SK-N-SH (cell line): ENCODE results near the gene MCUR1. TPM values are rescaled to one million over a fixed set of nuclear protein-coding genes. Genes with fewer than 3 reads are reported as not detected.

Source experiments
- CTCF ChIA-PET: fragments of 300-600, 350-600 bp; formaldehyde crosslinking; extraction: SDS; loops from one replicate; lab custom pipeline; 2021; lab: Yijun Ruan, JAX
- POLR2A ChIA-PET: fragments of 350-600 bp; sonication (Branson Sonifier 250); formaldehyde crosslinking; extraction: SDS; loops from one replicate; lab custom pipeline; 2020; ENCODE audit warnings: antibody characterized with exemption, inconsistent platforms; lab: Yijun Ruan, JAX
- DNase-seq: peaks from one replicate; pipeline ENCODE4 v3.0.0; 2012
- H2AFZ ChIP-seq: fragments of 200-600 bp; sonication (generic); 2 replicates; pipeline ENCODE4 v1.8.1; 2016; ENCODE audit warnings: antibody characterized with exemption, mild to moderate bottlenecking, low read depth
- H3F3A ChIP-seq: fragments of 200-600 bp; sonication (generic); replicated peaks from 2 replicates; pipeline ENCODE3; 2016; ENCODE audit warnings: antibody characterized with exemption, mild to moderate bottlenecking; ENCODE audit not compliant: insufficient read depth
- H3K27ac ChIP-seq, 2 experiments: fragments of 200-500 bp in 1 of 2; fragments of 200-600 bp in 1 of 2; sonication (Bioruptor generic) in 1 of 2; sonication (generic), shearing (Covaris generic) in 1 of 2; 2 replicates each; pipeline versions ENCODE4 v1.5.1 to v1.6.1; 2014 to 2016; ENCODE audit warnings: low read depth in 2 of 2, inconsistent platforms in 1 of 2, low read length in 1 of 2, mild to moderate bottlenecking in 1 of 2, mixed read lengths in 1 of 2
- H3K27me3 ChIP-seq: fragments of 200-600 bp; sonication (generic), shearing (Covaris generic); 2 replicates; pipeline ENCODE4 v1.6.1; 2016; ENCODE audit warnings: mixed run types; ENCODE audit not compliant: insufficient read depth
- H3K36me3 ChIP-seq, 2 experiments: fragments of 200-500 bp in 1 of 2; fragments of 200-600 bp in 1 of 2; sonication (Bioruptor generic) in 1 of 2; sonication (generic) in 1 of 2; replicated peaks in 1 of 2; 2 replicates each; pipeline versions ENCODE3 to v1.5.1; 2014 to 2016; ENCODE audit warnings: low read length in 1 of 2, mild to moderate bottlenecking in 1 of 2; ENCODE audit not compliant: insufficient read depth in 2 of 2, control insufficient read depth in 1 of 2
- H3K4me1 ChIP-seq, 2 experiments: fragments of 200-500 bp in 1 of 2; fragments of 200-600 bp in 1 of 2; sonication (Bioruptor generic) in 1 of 2; sonication (generic), shearing (Covaris generic) in 1 of 2; 2 replicates each; pipeline versions ENCODE4 v1.5.1 to v1.6.1; 2014 to 2016; ENCODE audit warnings: low read depth in 1 of 2, low read length in 1 of 2, mixed run types in 1 of 2; ENCODE audit not compliant: insufficient read depth in 2 of 2, control insufficient read depth in 1 of 2
- H3K4me2 ChIP-seq: fragments of 200-600 bp; sonication (generic), shearing (Covaris generic); 2 replicates; pipeline ENCODE4 v1.6.1; 2017; ENCODE audit warnings: mixed run types
- H3K4me3 ChIP-seq, 2 experiments: fragments of 200-500 bp in 1 of 2; fragments of 200-600 bp in 1 of 2; sonication (Bioruptor generic) in 1 of 2; sonication (generic), shearing (Covaris generic) in 1 of 2; 2 replicates each; pipeline versions ENCODE4 v1.5.1 to v1.8.1; 2014 to 2016; ENCODE audit warnings: low read depth in 2 of 2, inconsistent platforms in 1 of 2, low read length in 1 of 2, mild to moderate bottlenecking in 1 of 2, mixed read lengths in 1 of 2, moderate library complexity in 1 of 2
- H3K79me2 ChIP-seq: fragments of 200-600 bp; sonication (generic); 2 replicates; pipeline ENCODE4 v1.8.1; 2017; ENCODE audit warnings: mild to moderate bottlenecking; ENCODE audit not compliant: insufficient read depth
- H3K9ac ChIP-seq: fragments of 200-600 bp; sonication (generic); 2 replicates; pipeline ENCODE4 v1.6.1; 2017; ENCODE audit warnings: mixed run types
- H3K9me2 ChIP-seq: fragments of 200-600 bp; sonication (generic); 2 replicates; pipeline ENCODE4 v1.6.1; 2017; ENCODE audit warnings: mixed run types
- H3K9me3 ChIP-seq: fragments of 200-600 bp; sonication (generic); 2 replicates; pipeline ENCODE4 v1.6.1; 2017; ENCODE audit warnings: mixed run types, mild to moderate bottlenecking, moderate library complexity
- H4K20me1 ChIP-seq: fragments of 200-600 bp; sonication (generic); 2 replicates; pipeline ENCODE4 v1.6.1; 2017; ENCODE audit warnings: mild to moderate bottlenecking, mixed run types; ENCODE audit not compliant: insufficient read depth
- CHD2 ChIP-seq: fragments of 150-350 bp; IDR thresholded peaks from 2 replicates; pipeline ENCODE4 v1.6.1; 2018; ENCODE audit warnings: low read length; ENCODE audit not compliant: partially characterized antibody
- EP300 ChIP-seq, 2 experiments: IDR thresholded peaks; 2 replicates each; pipeline versions ENCODE4 v1.4.0 to v1.6.1; 2012; ENCODE audit warnings: borderline replicate concordance in 1 of 2, low read depth in 1 of 2, low read length in 1 of 2
- EZH2phosphoT487 ChIP-seq: fragments of 200-600 bp; sonication (generic); IDR thresholded peaks from 2 replicates; pipeline ENCODE4 v1.6.1; 2017; ENCODE audit warnings: low read depth, mixed run types, mild to moderate bottlenecking, antibody characterized with exemption, moderate library complexity, borderline replicate concordance
- FOSL2 ChIP-seq: IDR thresholded peaks from 2 replicates; pipeline ENCODE4 v1.4.0; 2012; ENCODE audit warnings: low read depth, mild to moderate bottlenecking, moderate library complexity, borderline replicate concordance
- FOXJ3 ChIP-seq: sonication (generic); formaldehyde crosslinking; IDR thresholded peaks from 2 replicates; pipeline ENCODE4 v1.5.1; 2020; ENCODE audit warnings: mild to moderate bottlenecking, missing genetic modification reagents
- RAD21 ChIP-seq: IDR thresholded peaks from 2 replicates; pipeline ENCODE4 v1.6.1; 2012; ENCODE audit warnings: mild to moderate bottlenecking, low read length
- RCOR1 ChIP-seq: fragments of 150-350 bp; IDR thresholded peaks from 2 replicates; pipeline ENCODE4 v1.6.1; 2017; ENCODE audit warnings: antibody characterized with exemption, low read length
- SMC3 ChIP-seq: IDR thresholded peaks from 2 replicates; pipeline ENCODE4 v1.6.1; 2012; ENCODE audit warnings: low read depth, low read length, improper control_type of control experiment
- TAF1 ChIP-seq: IDR thresholded peaks from 2 replicates; pipeline ENCODE4 v1.6.1; 2012; ENCODE audit warnings: low read depth, mild to moderate bottlenecking, low read length, moderate library complexity, borderline replicate concordance
- YY1 ChIP-seq: IDR thresholded peaks from 2 replicates; pipeline ENCODE4 v1.4.0; 2012; ENCODE audit warnings: low read depth, mild to moderate bottlenecking
- WGBS: methylation state at CpG from one replicate; pipeline ENCODE4 v1.1.6; 2017; ENCODE audit warnings: low lambda C conversion rate; 5-methylcytosine and 5-hydroxymethylcytosine counted together
- polyA plus RNA-seq, 3 experiments: library from polyadenylated mRNA; depleted of rRNA; stranded (reverse); fragments of >200 nt; gene quantifications; 2 replicates each; pipeline ENCODE4 v1.2.3, GENCODE V29; 2012
- TF ChIP-seq, protein P1 (sequence below): IDR thresholded peaks from 2 replicates; pipeline ENCODE4; 2012

The MCUR1 gene
- polyA plus RNA-seq, 1 of the 3 experiments (the other 2 are of a cell fraction): 8.3 TPM

DNA sequence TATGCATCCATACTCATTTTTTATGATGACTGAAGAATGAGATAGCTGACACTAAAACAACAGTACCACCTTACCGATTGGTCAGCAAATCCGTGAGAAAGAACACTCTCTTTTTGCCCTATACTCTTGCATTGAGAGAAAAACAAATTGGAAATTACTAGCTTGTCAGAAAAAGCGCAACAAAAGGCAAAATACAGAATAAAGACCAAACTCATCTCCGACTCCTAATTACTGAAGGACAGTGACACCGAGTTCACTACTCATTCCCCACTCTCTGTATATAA, 2.1 kb downstream of the MCUR1 start:
- WGBS: 96% methylated on average over 5 of the region's 5 CpGs
- no peak overlapping the region for H3K9ac ChIP-seq
- H4K20me1 ChIP-seq: peaks cover 3% of the 10 kb centered on the region; the same call in 1 of the 2 replicates
- no peaks in the 10 kb centered on the region for H3K27me3 ChIP-seq
- no peak for DNase-seq
- no peak overlapping the region for H3K27ac ChIP-seq
- H3K9me2 ChIP-seq: no peaks in the 10 kb centered on the region
- no peak overlapping the region for H3K4me3 ChIP-seq
- peaks cover 7% of the 10 kb centered on the region for H3F3A ChIP-seq
- peaks cover 0 to 2% of the 10 kb centered on the region in 2 experiments for H3K36me3 ChIP-seq
- no peak overlapping the region for H3K4me2 ChIP-seq
- no peak for TF ChIP-seq EP300 (IDR thresholded peaks at IDR 0.05; ENCODE audit: borderline replicate concordance in 1 of 2, low read depth in 1 of 2, low read length in 1 of 2)
- TF ChIP-seq FOSL2: no peak
- TF ChIP-seq RAD21: no peak
- no peak for TF ChIP-seq RCOR1
- TF ChIP-seq TAF1: no peak
- no peak for TF ChIP-seq YY1
- TF ChIP-seq, protein P1, sequence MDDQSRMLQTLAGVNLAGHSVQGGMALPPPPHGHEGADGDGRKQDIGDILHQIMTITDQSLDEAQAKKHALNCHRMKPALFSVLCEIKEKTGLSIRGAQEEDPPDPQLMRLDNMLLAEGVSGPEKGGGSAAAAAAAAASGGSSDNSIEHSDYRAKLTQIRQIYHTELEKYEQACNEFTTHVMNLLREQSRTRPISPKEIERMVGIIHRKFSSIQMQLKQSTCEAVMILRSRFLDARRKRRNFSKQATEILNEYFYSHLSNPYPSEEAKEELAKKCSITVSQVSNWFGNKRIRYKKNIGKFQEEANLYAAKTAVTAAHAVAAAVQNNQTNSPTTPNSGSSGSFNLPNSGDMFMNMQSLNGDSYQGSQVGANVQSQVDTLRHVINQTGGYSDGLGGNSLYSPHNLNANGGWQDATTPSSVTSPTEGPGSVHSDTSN: no peak
- no peak for TF ChIP-seq SMC3
- no peak for TF ChIP-seq CHD2
- TF ChIP-seq, all 33 proteins: peak for 0
- ChIA-PET CTCF (interaction anchor here (3.1 kb wide), 1 partner anchor 18 kb away, joined by 20 read pairs; no protein-coding TSS in a partner anchor), POLR2A (interaction anchor here (1.7 kb wide), 1 partner anchor 47 kb away, joined by 6 read pairs; no protein-coding TSS in a partner anchor)
- H2AFZ ChIP-seq: no peak overlapping the region
- no peaks in the 10 kb centered on the region for H3K9me3 ChIP-seq
- peaks cover 53% of the 10 kb centered on the region for H3K79me2 ChIP-seq
- peaks cover 7 to 26% of the 10 kb centered on the region in 2 experiments; a peak in 3 of 4 replicates for H3K4me1 ChIP-seq

DNA sequence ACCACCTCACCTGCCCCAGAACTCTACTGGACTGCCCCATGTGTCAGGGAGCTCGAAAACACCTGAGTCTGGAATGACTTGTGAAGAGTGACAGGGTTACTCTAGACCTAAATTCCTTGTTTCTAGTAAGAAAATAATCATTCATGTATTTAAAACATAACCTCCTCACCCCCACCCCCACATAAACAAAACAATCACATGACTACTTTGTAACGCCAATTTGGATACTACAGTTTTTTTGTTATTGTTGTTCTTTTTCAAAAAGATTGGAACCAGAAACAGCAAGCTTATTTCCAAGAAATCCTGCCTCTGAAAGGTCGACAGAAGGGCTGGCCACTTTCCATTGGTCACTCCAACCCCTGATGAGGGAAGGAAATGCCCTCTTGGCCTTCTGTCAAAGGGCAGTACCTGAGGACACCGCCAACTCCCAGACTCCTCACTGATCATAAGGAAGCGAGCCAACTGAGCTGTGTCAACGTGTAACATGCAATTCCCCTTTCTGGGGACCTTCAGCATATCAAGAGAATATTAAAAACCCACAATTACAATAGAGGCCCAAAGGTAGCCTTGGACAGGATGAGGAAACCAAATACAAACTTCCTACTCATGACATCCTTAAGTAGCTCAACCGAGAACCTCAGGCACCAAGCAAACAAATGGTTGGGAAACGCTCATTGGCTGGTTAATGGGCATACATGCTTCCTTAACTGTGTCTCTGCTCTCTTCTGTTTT, 2.6 kb downstream of the MCUR1 start:
- POLR2A ChIA-PET: interaction anchor here (1.7 kb wide), 1 partner anchor 48 kb away, joined by 6 read pairs; no protein-coding TSS in a partner anchor
- WGBS: 93% methylated on average over 8 of the region's 8 CpGs
- Histone ChIP-seq H3K4me1 (peaks cover 7 to 26% of the 10 kb centered on the region in 2 experiments; a peak in 3 of 4 replicates), H3K79me2 (peaks cover 53% of the 10 kb centered on the region), H3K9ac (no peak overlapping the region), H3K9me3 (no peaks in the 10 kb centered on the region), H3K9me2 (no peaks in the 10 kb centered on the region), H2AFZ (no peak overlapping the region), H3K36me3 (peaks cover 0 to 2% of the 10 kb centered on the region in 2 experiments), H4K20me1 (peaks cover 3% of the 10 kb centered on the region; the same call in 1 of the 2 replicates), H3K4me3 (no peak overlapping the region), H3K27me3 (no peaks in the 10 kb centered on the region), H3K4me2 (peak overlapping the region; percentile 20; the same call in 1 of the 2 replicates), H3F3A (peaks cover 7% of the 10 kb centered on the region), H3K27ac (peak overlapping the region in 1 of 2 experiments; percentile 61; a peak in 2 of 4 replicates)
- DNase-seq: no peak
- no peak for TF ChIP-seq EZH2phosphoT487
- no peak for TF ChIP-seq FOXJ3 (CRISPR knock-in tag)
- CTCF ChIA-PET: interaction anchor here (0.9 to 3.1 kb wide), 2 partner anchors 17 to 255 kb away, joined by 3 to 20 read pairs; no protein-coding TSS in a partner anchor
